HCT116 (cell line): ENCODE results near the gene CHST15. TPM values are rescaled to one million over a fixed set of nuclear protein-coding genes. Genes with fewer than 3 reads are reported as not detected.

Experiments used
- ATAC-seq: fragments of 200-7000 bp; cut with Tn5 transposase; 2 replicates; pipeline ENCODE4 v1.9.1; 2020; ENCODE audit warnings: mild to moderate bottlenecking, moderate library complexity
- BruUV-seq: library from RNA; stranded (reverse); fragments of 400-500 nt; replicated peaks from 2 replicates; lab custom pipeline; 2021; lab: Mats Ljungman, UMichigan
- CTCF ChIA-PET: fragments of 300-600 bp; sonication (Branson Sonifier 250); formaldehyde crosslinking; loops from one replicate; lab custom pipeline; 2021; ENCODE audit warnings: antibody characterized with exemption; lab: Charles Lee
- POLR2A ChIA-PET: fragments of 300-600, 350-600 bp; sonication (Branson Sonifier 250); formaldehyde crosslinking; loops from one replicate; lab custom pipeline; 2021; ENCODE audit warnings: antibody characterized with exemption; lab: Charles Lee
- RAD21 ChIA-PET, 2 experiments: fragments of 300-600 bp; sonication (Branson Sonifier 250); formaldehyde crosslinking; loops; one replicate each; lab custom pipeline; 2023; ENCODE audit warnings: low total read pairs in 2 of 2; ENCODE audit not compliant: uncharacterized antibody in 2 of 2, unreplicated experiment in 2 of 2, low non-redundant PET in 1 of 2; lab: Charles Lee
- DNase-seq: peaks from one replicate; pipeline ENCODE4 v3.0.0-alpha.2; 2010; ENCODE audit warnings: low read depth, low spot score
- H2AFZ ChIP-seq: fragments of 200-600 bp; shearing (Covaris generic), sonication (generic); 2 replicates; pipeline ENCODE4 v1.6.1; 2017; ENCODE audit warnings: low read depth, mixed run types, mixed read lengths, antibody characterized with exemption, low read length; ENCODE audit not compliant: poor library complexity, severe bottlenecking
- H3K27ac ChIP-seq: 2 replicates; pipeline ENCODE4 v1.5.1; 2012; ENCODE audit warnings: low read depth, low read length
- H3K27me3 ChIP-seq: fragments of 200-600 bp; sonication (generic); 2 replicates; pipeline ENCODE4 v1.6.1; 2016; ENCODE audit warnings: mixed run types, low read length, mixed read lengths; ENCODE audit not compliant: insufficient read depth
- H3K36me3 ChIP-seq, 2 experiments: fragments of 200-500 bp in 1 of 2; fragments of 200-600 bp in 1 of 2; sonication (Bioruptor generic) in 1 of 2; sonication (generic) in 1 of 2; 2 replicates each; pipeline versions ENCODE4 v1.5.1 to v1.6.1; 2014 to 2016; ENCODE audit warnings: low read length in 2 of 2, inconsistent platforms in 1 of 2, mixed read lengths in 1 of 2, mixed run types in 1 of 2; ENCODE audit not compliant: insufficient read depth in 2 of 2, control insufficient read depth in 1 of 2
- H3K4me1 ChIP-seq, 2 experiments: fragments of 200-600 bp in 1 of 2; sonication (generic) in 1 of 2; 2 replicates each; pipeline versions ENCODE4 v1.5.1 to v1.6.1; 2012 to 2017; ENCODE audit warnings: low read length in 2 of 2, inconsistent platforms in 1 of 2, mild to moderate bottlenecking in 1 of 2, mixed read lengths in 1 of 2, mixed run types in 1 of 2, moderate library complexity in 1 of 2; ENCODE audit not compliant: insufficient read depth in 2 of 2, control insufficient read depth in 1 of 2
- H3K4me2 ChIP-seq: fragments of 200-600 bp; sonication (generic); 2 replicates; pipeline ENCODE4 v1.6.1; 2017; ENCODE audit warnings: mixed run types, low read length, mixed read lengths
- H3K4me3 ChIP-seq, 2 experiments: fragments of 200-600 bp in 1 of 2; sonication (generic) in 1 of 2; replicated peaks in 1 of 2; 2 replicates each; pipeline ENCODE4 v1.5.1; 2011 to 2016; ENCODE audit warnings: low read length in 2 of 2, control low read depth in 1 of 2, low read depth in 1 of 2, mild to moderate bottlenecking in 1 of 2, mixed read lengths in 1 of 2, mixed run types in 1 of 2
- H3K79me2 ChIP-seq: fragments of 200-600 bp; sonication (generic); 2 replicates; pipeline ENCODE4 v1.6.1; 2017; ENCODE audit warnings: mild to moderate bottlenecking, mixed run types, low read length, moderate library complexity, mixed read lengths; ENCODE audit not compliant: insufficient read depth
- H3K9ac ChIP-seq: fragments of 200-600 bp; sonication (generic); 2 replicates; pipeline ENCODE4 v1.6.1; 2016; ENCODE audit warnings: low read length, mixed read lengths
- H3K9me2 ChIP-seq: fragments of 200-600 bp; sonication (generic), shearing (Covaris generic); 2 replicates; pipeline ENCODE4 v1.6.1; 2017; ENCODE audit warnings: mixed run types, mild to moderate bottlenecking, moderate library complexity; ENCODE audit not compliant: insufficient read depth
- H3K9me3 ChIP-seq, 2 experiments: fragments of 200-500 bp in 1 of 2; fragments of 200-600 bp in 1 of 2; sonication (Bioruptor generic) in 1 of 2; sonication (generic) in 1 of 2; 2 replicates each; pipeline ENCODE4 v1.6.1; 2014 to 2017; ENCODE audit warnings: low read length in 2 of 2, mixed read lengths in 2 of 2, inconsistent platforms in 1 of 2, low read depth in 1 of 2, mild to moderate bottlenecking in 1 of 2, mixed run types in 1 of 2, moderate library complexity in 1 of 2; ENCODE audit not compliant: control insufficient read depth in 1 of 2, insufficient read depth in 1 of 2
- H4K20me1 ChIP-seq: fragments of 200-600 bp; sonication (generic), shearing (Covaris generic); 2 replicates; pipeline ENCODE4 v1.6.1; 2017; ENCODE audit warnings: mixed run types, mild to moderate bottlenecking, moderate library complexity; ENCODE audit not compliant: insufficient read depth
- REST ChIP-seq: IDR thresholded peaks from 2 replicates; pipeline ENCODE4 v1.6.1; 2012; ENCODE audit warnings: low read depth
- ZFX ChIP-seq: fragments of 450-650 bp; IDR thresholded peaks from 2 replicates; pipeline ENCODE4 v1.6.1; 2017
- ZNF274 ChIP-seq: fragments of 200-500 bp; sonication (Bioruptor generic); IDR thresholded peaks from 2 replicates; pipeline ENCODE4 v1.6.1; 2014; ENCODE audit warnings: mild to moderate bottlenecking, low read depth, low read length, inconsistent platforms
- intact Hi-C: fragments of 100-400 bp; cut with micrococcal nuclease; formaldehyde crosslinking; loops from 2 replicates; pipeline ENCODE4 v1.10.0; 2022
- total RNA-seq: library from RNA; stranded (reverse); gene quantifications from one replicate; pipeline ENCODE4 v1.2.1, GENCODE V29; 2021; ENCODE audit not compliant: unreplicated experiment
- TF ChIP-seq, protein P1 (sequence below), 3 experiments: fragments of 200-600 bp in 1 of 3; sonication (generic) in 1 of 3; IDR thresholded peaks in 2 of 3; conservative IDR thresholded peaks in 1 of 3; 2 replicates each; pipeline ENCODE4 v1.5.1; 2012 to 2017; ENCODE audit warnings: low read depth in 2 of 3, low read length in 2 of 3, antibody characterized with exemption in 1 of 3, borderline replicate concordance in 1 of 3, control low read depth in 1 of 3, mild to moderate bottlenecking in 1 of 3, mixed read lengths in 1 of 3, mixed run types in 1 of 3, moderate library complexity in 1 of 3; ENCODE audit not compliant: insufficient read depth in 1 of 3
- TF ChIP-seq, protein P2 (sequence below): IDR thresholded peaks from 2 replicates; pipeline ENCODE4 v1.6.1; 2011; ENCODE audit warnings: mild to moderate bottlenecking, low read length, moderate library complexity; ENCODE audit not compliant: insufficient replicate concordance; ENCODE audit errors: extremely low read depth

CHST15 gene
- total RNA-seq, 1 experiment from 2014 or later: 47.2 TPM

GRCh38 chr10:124142960-124143359 is 49.6 kb upstream of the CHST15 start:
- no peaks in the 10 kb centered on the region for H3K9me2 ChIP-seq
- DNase-seq (no peak), ATAC-seq (no peak)
- no peaks in the 10 kb centered on the region for H3K36me3 ChIP-seq
- TF ChIP-seq, protein P1, sequence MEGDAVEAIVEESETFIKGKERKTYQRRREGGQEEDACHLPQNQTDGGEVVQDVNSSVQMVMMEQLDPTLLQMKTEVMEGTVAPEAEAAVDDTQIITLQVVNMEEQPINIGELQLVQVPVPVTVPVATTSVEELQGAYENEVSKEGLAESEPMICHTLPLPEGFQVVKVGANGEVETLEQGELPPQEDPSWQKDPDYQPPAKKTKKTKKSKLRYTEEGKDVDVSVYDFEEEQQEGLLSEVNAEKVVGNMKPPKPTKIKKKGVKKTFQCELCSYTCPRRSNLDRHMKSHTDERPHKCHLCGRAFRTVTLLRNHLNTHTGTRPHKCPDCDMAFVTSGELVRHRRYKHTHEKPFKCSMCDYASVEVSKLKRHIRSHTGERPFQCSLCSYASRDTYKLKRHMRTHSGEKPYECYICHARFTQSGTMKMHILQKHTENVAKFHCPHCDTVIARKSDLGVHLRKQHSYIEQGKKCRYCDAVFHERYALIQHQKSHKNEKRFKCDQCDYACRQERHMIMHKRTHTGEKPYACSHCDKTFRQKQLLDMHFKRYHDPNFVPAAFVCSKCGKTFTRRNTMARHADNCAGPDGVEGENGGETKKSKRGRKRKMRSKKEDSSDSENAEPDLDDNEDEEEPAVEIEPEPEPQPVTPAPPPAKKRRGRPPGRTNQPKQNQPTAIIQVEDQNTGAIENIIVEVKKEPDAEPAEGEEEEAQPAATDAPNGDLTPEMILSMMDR (IDR thresholded peaks at IDR 0.05 in 2 of 3, conservative IDR thresholded peaks at IDR 0.05 in 1 of 3; ENCODE audit: borderline replicate concordance in 1 of 3, insufficient read depth in 1 of 3, low read depth in 2 of 3, low read length in 2 of 3): no peak
- TF ChIP-seq, protein P2, sequence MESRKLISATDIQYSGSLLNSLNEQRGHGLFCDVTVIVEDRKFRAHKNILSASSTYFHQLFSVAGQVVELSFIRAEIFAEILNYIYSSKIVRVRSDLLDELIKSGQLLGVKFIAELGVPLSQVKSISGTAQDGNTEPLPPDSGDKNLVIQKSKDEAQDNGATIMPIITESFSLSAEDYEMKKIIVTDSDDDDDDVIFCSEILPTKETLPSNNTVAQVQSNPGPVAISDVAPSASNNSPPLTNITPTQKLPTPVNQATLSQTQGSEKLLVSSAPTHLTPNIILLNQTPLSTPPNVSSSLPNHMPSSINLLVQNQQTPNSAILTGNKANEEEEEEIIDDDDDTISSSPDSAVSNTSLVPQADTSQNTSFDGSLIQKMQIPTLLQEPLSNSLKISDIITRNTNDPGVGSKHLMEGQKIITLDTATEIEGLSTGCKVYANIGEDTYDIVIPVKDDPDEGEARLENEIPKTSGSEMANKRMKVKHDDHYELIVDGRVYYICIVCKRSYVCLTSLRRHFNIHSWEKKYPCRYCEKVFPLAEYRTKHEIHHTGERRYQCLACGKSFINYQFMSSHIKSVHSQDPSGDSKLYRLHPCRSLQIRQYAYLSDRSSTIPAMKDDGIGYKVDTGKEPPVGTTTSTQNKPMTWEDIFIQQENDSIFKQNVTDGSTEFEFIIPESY: no peak
- TF ChIP-seq ZFX (no peak), ZNF274 (no peak), REST (no peak)
- no peak overlapping the region for H2AFZ ChIP-seq
- H3K9me3 ChIP-seq: no peaks in the 10 kb centered on the region
- no peak overlapping the region for H3K4me3 ChIP-seq
- no peaks in the 10 kb centered on the region for H4K20me1 ChIP-seq
- H3K79me2 ChIP-seq: no peaks in the 10 kb centered on the region
- intact Hi-C loops: no loop called here
- ChIA-PET POLR2A (interaction anchor here (1.9 kb wide), 1 partner anchor 9 kb away, joined by 14 read pairs; no protein-coding TSS in a partner anchor), CTCF (interaction anchor here (1.9 kb wide), 1 partner anchor 17 kb away, joined by 8 read pairs; no protein-coding TSS in a partner anchor), RAD21 (no interaction called here)
- H3K27me3 ChIP-seq: no peaks in the 10 kb centered on the region
- no peak overlapping the region for H3K9ac ChIP-seq
- no TSS peak for BruUV-seq
- H3K4me1 ChIP-seq: no peaks in the 10 kb centered on the region
- H3K27ac ChIP-seq: no peak overlapping the region
- no peak overlapping the region for H3K4me2 ChIP-seq
